GM19193 (cell line): ENCODE measurements around the gene CAV1.

Source experiments
- POLR2A ChIP-seq: IDR thresholded peaks from 4 replicates; pipeline ENCODE4 v1.6.1; 2011; ENCODE audit not compliant: insufficient read depth, insufficient read length; ENCODE audit errors: extremely low read depth

CAV1 gene

GRCh38 chr7:116575853-116576252 is 51.0 kb downstream of the CAV1 start:
- TF ChIP-seq POLR2A = no peak

DNA sequence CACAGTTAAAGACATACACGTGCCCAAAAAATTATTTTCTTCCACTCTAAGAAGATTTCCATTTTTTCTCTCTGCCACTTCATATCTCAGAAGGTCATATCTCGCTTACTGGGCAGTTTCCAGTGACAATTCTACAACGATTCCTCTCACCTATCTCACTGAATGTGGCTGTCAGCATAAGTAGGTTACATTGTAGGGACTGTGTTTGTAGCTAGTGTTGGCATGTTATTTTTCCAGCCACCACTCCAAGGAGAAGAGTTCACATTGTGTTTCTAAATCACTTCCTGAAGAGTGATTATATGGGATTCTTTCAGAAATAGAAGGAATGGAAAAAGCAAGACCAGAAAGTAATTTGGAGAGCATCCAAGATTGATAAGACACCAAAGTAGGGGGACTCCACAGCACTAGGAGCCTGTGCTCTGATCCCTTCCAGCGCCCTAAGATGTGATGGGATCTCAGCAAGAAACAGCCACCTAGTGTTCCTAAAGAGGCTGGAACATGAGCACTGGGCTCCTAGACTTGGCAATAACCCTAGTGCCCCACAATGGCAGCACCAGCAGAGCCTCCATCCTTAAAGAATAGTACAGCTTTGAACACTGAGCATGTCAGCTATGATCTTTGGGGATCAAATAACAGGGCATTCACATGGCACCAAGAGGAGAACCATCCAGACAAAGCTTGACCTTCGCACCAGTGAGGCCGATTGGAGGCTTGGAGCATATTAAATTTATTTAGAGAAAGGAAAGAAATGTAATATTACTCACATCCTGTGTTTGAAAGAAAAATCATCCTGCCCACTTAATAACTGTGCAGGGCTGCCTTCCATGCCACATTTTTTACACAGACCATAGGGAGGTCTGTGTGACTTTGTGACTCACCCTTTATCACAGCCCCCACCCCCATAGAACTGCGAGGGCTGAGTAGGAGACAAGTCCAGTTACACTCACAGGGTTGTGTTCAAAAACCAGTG is 51.8 kb downstream of the CAV1 start:
- TF ChIP-seq POLR2A = no peak

GRCh38 chr7:116577320-116577871 is 52.6 kb downstream of the CAV1 start:
- TF ChIP-seq POLR2A = no peak

DNA sequence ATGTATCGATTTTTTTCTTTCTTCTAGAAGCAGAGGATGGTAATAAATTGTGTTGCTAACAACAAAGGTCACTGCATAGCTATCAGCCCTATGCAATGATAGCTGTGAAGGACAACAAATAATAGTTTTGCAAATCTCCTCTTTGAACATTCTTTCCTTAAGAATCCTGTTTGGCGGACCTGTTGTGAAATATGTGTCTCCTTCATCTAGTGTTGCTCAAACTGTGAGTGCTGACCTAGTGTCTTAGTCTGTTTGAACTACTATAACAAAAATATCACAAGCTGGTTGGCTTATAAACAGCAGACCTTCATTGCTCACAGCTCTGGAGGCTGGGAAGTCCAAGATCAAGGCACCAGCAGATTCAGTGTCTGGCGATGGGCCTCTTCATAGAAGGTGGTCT is 53.7 kb downstream of the CAV1 start:
- no peak for TF ChIP-seq POLR2A

GRCh38 chr7:116579322-116579721 is 54.5 kb downstream of the CAV1 start:
- TF ChIP-seq POLR2A = no peak

- TF ChIP-seq POLR2A = no peak
These were observed 55.0 kb downstream of the CAV1 start for GRCh38 chr7:116579835-116580234.

GRCh38 chr7:116582164-116582732 is 57.4 kb downstream of the CAV1 start:
- TF ChIP-seq POLR2A = no peak

GRCh38 chr7:116582806-116583444 is 58.1 kb downstream of the CAV1 start:
- no peak for TF ChIP-seq POLR2A

GRCh38 chr7:116583653-116584052 is 58.8 kb downstream of the CAV1 start:
- no peak for TF ChIP-seq POLR2A

DNA sequence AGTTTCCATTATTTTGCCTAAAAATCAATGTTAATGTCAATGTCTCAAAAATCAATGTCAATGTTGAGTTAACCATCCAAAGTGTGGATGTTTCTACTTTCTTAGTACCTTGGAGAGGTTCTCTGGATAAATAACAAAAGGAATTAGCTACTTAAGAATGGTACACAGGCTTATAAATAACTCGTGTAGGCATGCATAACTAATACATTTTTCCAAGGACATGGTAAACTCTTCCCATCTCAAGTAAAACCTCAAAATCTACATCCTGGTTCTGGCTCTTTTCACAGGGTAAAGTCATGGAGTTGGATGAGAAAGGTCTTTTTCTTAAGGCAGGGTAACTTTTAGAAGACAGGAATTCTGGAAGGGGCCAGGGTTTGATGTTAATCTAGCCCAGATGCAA is 59.9 kb downstream of the CAV1 start:
- no peak for TF ChIP-seq POLR2A

DNA sequence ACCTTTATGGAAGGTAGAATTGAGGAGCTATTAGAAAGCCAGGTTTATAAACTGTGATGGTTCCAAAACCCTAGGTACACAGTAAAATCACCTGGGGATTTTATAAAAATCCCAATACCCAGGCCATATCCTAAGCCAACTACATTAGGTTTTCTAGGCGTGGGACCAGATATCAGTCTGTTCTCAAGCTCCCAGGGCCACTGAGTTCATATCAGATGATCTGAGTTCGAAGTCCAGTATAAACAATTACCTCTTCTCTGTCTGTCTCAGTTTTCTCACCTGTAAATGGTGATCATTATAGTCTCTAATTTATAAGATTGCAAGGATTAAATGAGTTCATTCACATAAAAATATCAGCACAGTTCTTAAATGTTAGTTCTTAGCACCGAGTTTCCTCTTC is 60.6 kb downstream of the CAV1 start:
- no peak for TF ChIP-seq POLR2A

DNA sequence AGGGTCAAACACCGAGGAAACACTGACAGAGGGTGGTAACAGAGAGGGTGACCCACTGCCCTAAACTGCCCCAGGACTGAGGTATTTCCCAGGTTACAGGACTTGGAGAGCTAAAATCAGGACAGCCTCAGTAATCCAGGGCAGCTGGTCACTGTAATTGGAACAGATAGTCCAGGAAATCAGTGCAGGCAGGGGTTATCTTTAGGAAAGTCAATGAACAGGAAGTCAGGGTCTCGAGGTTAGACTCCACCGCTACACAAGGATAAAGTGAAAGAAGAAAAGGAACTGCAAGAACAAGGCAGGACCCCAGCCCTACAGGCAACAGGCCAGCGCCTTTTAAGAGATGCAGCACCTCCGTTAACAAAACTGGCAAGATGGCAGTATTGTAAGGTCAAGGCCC is 61.1 kb downstream of the CAV1 start:
- no peak for TF ChIP-seq POLR2A

DNA sequence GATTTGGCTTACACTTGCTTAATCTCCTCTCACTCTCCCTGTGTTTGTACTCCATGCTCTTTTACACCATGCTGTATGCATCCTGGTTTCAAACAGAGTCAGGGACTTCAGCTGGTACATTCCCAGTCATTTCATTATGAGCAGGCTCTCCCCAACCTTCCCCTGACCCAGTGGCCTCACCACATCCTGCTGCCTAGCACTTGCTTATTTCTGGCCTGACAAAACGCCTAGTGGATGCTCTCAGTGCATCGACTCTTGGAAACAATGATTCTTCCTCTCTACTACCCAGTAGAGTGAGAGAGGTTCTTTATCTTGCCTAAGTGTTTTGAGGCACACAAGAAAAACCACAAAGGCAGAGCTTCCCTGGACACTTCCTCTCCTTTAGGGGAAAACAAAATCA is 63.4 kb downstream of the CAV1 start:
- TF ChIP-seq POLR2A = no peak

GRCh38 chr7:116588641-116589594 is 64.1 kb downstream of the CAV1 start:
- TF ChIP-seq POLR2A = no peak

DNA sequence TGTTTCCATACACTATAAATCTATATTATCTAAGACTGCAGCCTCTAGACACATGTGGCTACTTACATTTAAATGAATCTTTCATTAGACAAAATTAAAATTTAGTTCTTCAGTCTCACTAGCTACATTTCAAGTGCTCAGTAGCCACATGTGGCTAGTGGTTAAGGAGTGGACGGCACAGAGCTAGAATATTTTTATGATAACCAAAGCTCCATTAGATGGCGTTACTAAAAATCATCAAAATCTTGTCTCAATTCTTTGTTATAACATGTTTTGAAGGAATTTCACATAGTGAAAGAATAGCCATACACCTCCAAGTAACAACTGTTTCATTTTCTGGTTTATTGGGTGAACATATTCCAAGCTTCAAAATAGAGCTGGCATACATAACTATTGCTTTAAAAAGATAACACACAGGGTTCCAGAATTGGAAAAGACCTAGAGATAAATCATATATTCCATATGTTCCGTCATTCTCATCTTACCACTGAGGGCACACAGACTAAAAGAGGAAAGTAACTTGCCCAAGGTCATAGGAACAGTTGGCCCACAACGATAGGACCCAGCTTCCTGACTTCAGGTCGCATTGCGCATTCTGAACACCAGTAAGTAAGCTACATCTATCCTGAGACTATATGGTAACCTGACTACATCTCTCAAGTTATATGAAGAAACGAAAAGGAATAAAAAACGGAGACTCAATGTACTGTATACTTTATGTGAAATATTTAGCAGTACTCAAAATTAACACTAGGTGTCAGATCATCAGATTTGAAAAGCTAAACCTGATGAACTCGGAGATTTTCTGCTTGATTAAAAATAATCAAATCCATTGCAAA is 66.6 kb downstream of the CAV1 start:
- no peak for TF ChIP-seq POLR2A
